ENCODE measurements around the gene PCSK9.
"Not testable (repeated sequence)": the region's sequence is repeated elsewhere in the genome, so short reads cannot be mapped to it uniquely, and the experiment has no call there.

DNA sequence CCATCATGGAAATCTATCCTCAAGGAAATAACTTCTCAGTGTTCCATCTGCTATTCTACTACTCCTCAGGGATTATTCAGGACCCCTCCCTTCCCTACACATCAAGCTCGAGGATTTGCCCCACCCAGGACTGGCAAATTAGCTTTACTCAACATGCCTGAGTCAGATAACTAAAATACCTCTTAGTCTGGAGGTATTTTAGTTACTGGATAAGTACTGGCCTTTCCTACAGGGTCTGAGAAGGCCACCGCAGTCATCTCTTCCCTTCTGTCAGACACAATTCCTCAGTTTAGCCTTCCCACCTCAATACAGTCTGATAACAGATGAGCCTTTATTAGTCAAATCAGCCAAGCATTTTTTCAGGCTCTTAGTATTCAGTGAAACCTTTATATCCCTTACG is 12.7 kb upstream of the PCSK9 start:
- TF ChIP-seq POLR2AphosphoS5 (IDR thresholded peaks at IDR 0.05; ENCODE audit: low read depth, low read length) = not testable (repeated sequence)
- TF ChIP-seq, protein P1, sequence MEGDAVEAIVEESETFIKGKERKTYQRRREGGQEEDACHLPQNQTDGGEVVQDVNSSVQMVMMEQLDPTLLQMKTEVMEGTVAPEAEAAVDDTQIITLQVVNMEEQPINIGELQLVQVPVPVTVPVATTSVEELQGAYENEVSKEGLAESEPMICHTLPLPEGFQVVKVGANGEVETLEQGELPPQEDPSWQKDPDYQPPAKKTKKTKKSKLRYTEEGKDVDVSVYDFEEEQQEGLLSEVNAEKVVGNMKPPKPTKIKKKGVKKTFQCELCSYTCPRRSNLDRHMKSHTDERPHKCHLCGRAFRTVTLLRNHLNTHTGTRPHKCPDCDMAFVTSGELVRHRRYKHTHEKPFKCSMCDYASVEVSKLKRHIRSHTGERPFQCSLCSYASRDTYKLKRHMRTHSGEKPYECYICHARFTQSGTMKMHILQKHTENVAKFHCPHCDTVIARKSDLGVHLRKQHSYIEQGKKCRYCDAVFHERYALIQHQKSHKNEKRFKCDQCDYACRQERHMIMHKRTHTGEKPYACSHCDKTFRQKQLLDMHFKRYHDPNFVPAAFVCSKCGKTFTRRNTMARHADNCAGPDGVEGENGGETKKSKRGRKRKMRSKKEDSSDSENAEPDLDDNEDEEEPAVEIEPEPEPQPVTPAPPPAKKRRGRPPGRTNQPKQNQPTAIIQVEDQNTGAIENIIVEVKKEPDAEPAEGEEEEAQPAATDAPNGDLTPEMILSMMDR (IDR thresholded peaks at IDR 0.05) = not testable (repeated sequence)

Data from Panc1 (cell line).